AG04450 (cell line): ENCODE results near the gene USH2A. TPM values are rescaled to one million over a fixed set of nuclear protein-coding genes. Genes with fewer than 3 reads are reported as not detected.

Source experiments
- CTCF ChIA-PET: fragments of 300-600, 350-600 bp; formaldehyde crosslinking; extraction: SDS; loops from one replicate; lab custom pipeline; 2022; ENCODE audit warnings: antibody characterized with exemption, inconsistent platforms; lab: Charles Lee
- POLR2A ChIA-PET: fragments of 350-600 bp; formaldehyde crosslinking; extraction: SDS; loops from one replicate; lab custom pipeline; 2021; ENCODE audit warnings: antibody characterized with exemption, inconsistent platforms; lab: Yijun Ruan, JAX
- DNase-seq: peaks from one replicate; pipeline ENCODE4 v3.0.0-alpha.2; 2011; ENCODE audit warnings: low read depth, low spot score
- H3K27ac ChIP-seq: one replicate; pipeline ENCODE4 v1.5.1; 2012; ENCODE audit warnings: low read depth, low read length, control low read depth
- H3K27me3 ChIP-seq: one replicate; pipeline ENCODE4 v1.6.0; 2012; ENCODE audit warnings: low read length; ENCODE audit not compliant: control insufficient read depth, insufficient read depth
- H3K4me3 ChIP-seq: 2 replicates; pipeline ENCODE4 v1.5.1; 2011; ENCODE audit warnings: mild to moderate bottlenecking, low read depth, low read length, control low read depth
- H3K9me3 ChIP-seq: 2 replicates; pipeline ENCODE4 v1.5.1; 2012; ENCODE audit warnings: low read length; ENCODE audit not compliant: control insufficient read depth, insufficient read depth
- CTCF ChIP-seq: IDR thresholded peaks from 2 replicates; pipeline ENCODE4 v1.5.1; 2011; ENCODE audit warnings: low read depth, low read length, control low read depth, inconsistent platforms
- polyA plus RNA-seq: library from polyadenylated mRNA; depleted of rRNA; stranded (reverse); fragments of >200 nt; gene quantifications from 2 replicates; pipeline ENCODE4 v1.2.3, GENCODE V29; 2011

USH2A gene
- polyA plus RNA-seq, 1 experiment = 0.01 TPM

- Histone ChIP-seq H3K27ac (no peak overlapping the region), H3K4me3 (no peak overlapping the region), H3K9me3 (no peaks in the 10 kb centered on the region), H3K27me3 (no peaks in the 10 kb centered on the region)
- no peak for DNase-seq
- no peak for TF ChIP-seq CTCF
- POLR2A ChIA-PET = no interaction called here
- CTCF ChIA-PET = interaction anchor here (0.7 to 3.9 kb wide), 6 partner anchors 13 to 400 kb away, joined by 3 to 58 read pairs (median 5); partner anchors contain the start of gene USH2A
Measured at GRCh38 chr1:216223486-216223885, 199.8 kb downstream of the USH2A start.

GRCh38 chr1:216222288-216222687 is 201.0 kb downstream of the USH2A start:
- DNase-seq = peak; percentile 27
- ChIA-PET CTCF (interaction anchor here (1.0 to 3.9 kb wide), 34 partner anchors 7 to 1438 kb away, joined by 3 to 82 read pairs (median 10); no protein-coding TSS in a partner anchor), POLR2A (no interaction called here)
- H3K4me3 ChIP-seq = no peak overlapping the region
- no peaks in the 10 kb centered on the region for H3K9me3 ChIP-seq
- no peak for TF ChIP-seq CTCF
- no peaks in the 10 kb centered on the region for H3K27me3 ChIP-seq
- no peak overlapping the region for H3K27ac ChIP-seq

GRCh38 chr1:216221260-216221700 is 202.0 kb downstream of the USH2A start:
- peak; percentile 57 for DNase-seq
- Histone ChIP-seq H3K4me3 (peak overlapping the region; percentile 65), H3K9me3 (no peaks in the 10 kb centered on the region), H3K27ac (peak overlapping the region; percentile 65), H3K27me3 (no peaks in the 10 kb centered on the region)
- TF ChIP-seq CTCF = peak; percentile 83
- ChIA-PET POLR2A (interaction anchor here (0.6 to 1.0 kb wide), 2 partner anchors 243 to 303 kb away, joined by 3 to 5 read pairs; no protein-coding TSS in a partner anchor), CTCF (interaction anchor here (0.6 to 3.9 kb wide), 142 partner anchors 8 to 1439 kb away, joined by 3 to 82 read pairs (median 4); partner anchors contain the start of genes ESRRG and USH2A)

DNA sequence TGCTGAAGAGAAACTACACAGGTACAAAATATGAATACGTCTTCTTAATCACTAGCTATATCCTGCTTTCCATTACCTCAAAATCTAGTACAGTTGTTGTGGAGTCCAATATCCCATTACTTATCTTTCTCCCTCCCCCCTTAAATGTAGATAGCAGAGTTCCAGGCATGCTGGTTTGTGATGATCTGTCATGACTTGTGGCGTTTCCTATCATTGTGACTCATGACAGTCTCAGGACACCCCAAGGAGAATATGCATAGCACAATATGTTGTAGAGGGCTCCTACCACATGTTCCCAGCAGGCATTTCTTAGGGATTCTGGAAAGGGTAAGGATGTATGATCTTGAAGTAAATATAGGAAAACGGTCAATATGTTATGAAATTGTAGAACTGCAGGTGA is 206.9 kb downstream of the USH2A start:
- ChIA-PET POLR2A (no interaction called here), CTCF (no interaction called here)
- DNase-seq = no peak
- no peaks in the 10 kb centered on the region for H3K9me3 ChIP-seq
- no peak for TF ChIP-seq CTCF
- no peak overlapping the region for H3K27ac ChIP-seq
- no peaks in the 10 kb centered on the region for H3K27me3 ChIP-seq
- no peak overlapping the region for H3K4me3 ChIP-seq

- Histone ChIP-seq H3K27me3 (no peaks in the 10 kb centered on the region), H3K9me3 (no peaks in the 10 kb centered on the region), H3K4me3 (no peak overlapping the region), H3K27ac (no peak overlapping the region)
- no peak for TF ChIP-seq CTCF
- ChIA-PET CTCF (interaction anchor here (0.7 kb wide), 1 partner anchor 10 kb away, joined by 3 read pairs; no protein-coding TSS in a partner anchor), POLR2A (no interaction called here)
- no peak for DNase-seq
Measured at GRCh38 chr1:216215169-216215568, 208.1 kb downstream of the USH2A start.
